Activated naive CD4-positive, alpha-beta T cell treated with anti-CD3 and anti-CD28 coated beads for 36 hours (primary cell): Measurements from ENCODE around the gene DNAJB5. TPM values are rescaled to one million over a fixed set of nuclear protein-coding genes. Genes with fewer than 3 reads are reported as not detected.

Experiments
- CTCF ChIA-PET: fragments of 350-600 bp; sonication (Branson Sonifier 250); formaldehyde crosslinking; loops from one replicate; lab custom pipeline; 2021; ENCODE audit warnings: antibody characterized with exemption; lab: Charles Lee
- DNase-seq: peaks from one replicate; pipeline ENCODE4 v3.0.0-alpha.2; 2020
- H3K27ac Mint-ChIP-seq: one replicate; pipeline ENCODE4 v1.8.0; 2021; ENCODE audit warnings: mild to moderate bottlenecking, mixed read lengths
- H3K27me3 Mint-ChIP-seq: one replicate; pipeline ENCODE4 v1.8.0; 2021; ENCODE audit warnings: low read depth, mixed read lengths
- H3K36me3 Mint-ChIP-seq: one replicate; pipeline ENCODE4 v1.8.0; 2021; ENCODE audit warnings: low read depth, mixed read lengths
- H3K4me1 Mint-ChIP-seq: one replicate; pipeline ENCODE4 v1.8.0; 2021; ENCODE audit warnings: low read depth, mixed read lengths
- H3K4me3 Mint-ChIP-seq: one replicate; pipeline ENCODE4 v1.8.0; 2021; ENCODE audit warnings: mild to moderate bottlenecking, moderate library complexity, mixed read lengths
- H3K9me3 Mint-ChIP-seq: one replicate; pipeline ENCODE4 v1.8.0; 2021; ENCODE audit warnings: mixed read lengths
- intact Hi-C: fragments of 100-400 bp; cut with micrococcal nuclease; formaldehyde crosslinking; loops from one replicate; pipeline ENCODE4 v1.15.1; 2023
- total RNA-seq, 2 experiments: library from RNA; stranded (reverse); gene quantifications; one replicate each; pipeline ENCODE4 v1.2.3, GENCODE V29; 2021

The DNAJB5 gene
- total RNA-seq, 2 experiments from 2014 or later = 11.4 to 12.0 TPM

DNA sequence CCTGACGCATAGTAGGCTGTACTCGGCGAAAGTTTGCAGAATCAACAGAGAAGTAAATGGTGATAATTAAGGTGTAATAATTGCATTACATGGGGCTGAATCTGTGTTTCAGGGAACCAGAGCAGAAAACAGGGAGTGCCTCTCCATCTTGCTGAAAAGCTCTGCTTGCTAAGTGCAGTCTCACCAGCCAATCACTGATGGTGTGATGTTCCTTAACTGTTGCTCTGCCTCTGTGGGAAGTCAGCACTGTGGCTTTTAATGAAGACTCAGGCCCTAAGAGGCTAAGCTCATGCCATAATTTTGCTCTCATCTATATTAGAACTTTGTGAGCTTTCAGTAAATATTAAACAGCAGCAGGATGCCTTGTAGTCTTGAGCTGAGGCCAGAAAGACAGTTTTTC is 27.0 kb upstream of the DNAJB5 start:
- DNase-seq = no peak
- intact Hi-C loops = no loop called here
- Mint-ChIP-seq H3K27me3 (peaks cover 51% of the 10 kb centered on the region), H3K4me1 (peaks cover 23% of the 10 kb centered on the region), H3K27ac (no peak overlapping the region), H3K9me3 (no peaks in the 10 kb centered on the region), H3K36me3 (no peaks in the 10 kb centered on the region), H3K4me3 (no peak overlapping the region)
- CTCF ChIA-PET = interaction anchor here (1.1 to 2.3 kb wide), 4 partner anchors 11 to 63 kb away, joined by 3 to 17 read pairs (median 6); no protein-coding TSS in a partner anchor

DNA sequence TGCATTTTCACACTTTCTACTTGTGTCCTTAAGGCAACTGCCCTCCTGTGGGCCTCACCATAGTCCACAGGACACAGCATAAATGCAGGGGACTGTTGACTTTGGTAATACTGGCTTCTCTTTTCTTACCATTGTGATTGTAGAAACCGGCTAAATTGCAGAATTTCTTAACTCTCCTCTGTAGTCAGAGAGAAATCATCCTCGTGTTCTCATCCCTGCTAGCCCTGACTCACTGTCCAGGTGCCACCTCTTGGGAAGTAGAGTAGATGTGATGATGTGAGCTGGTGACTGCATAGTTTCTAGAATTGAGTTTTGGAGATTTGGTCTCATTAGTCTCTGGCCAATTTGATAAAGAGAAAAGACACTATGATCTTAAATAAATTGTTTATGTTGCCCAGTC is 26.0 kb upstream of the DNAJB5 start:
- intact Hi-C loops = no loop called here
- CTCF ChIA-PET = interaction anchor here (0.6 to 2.3 kb wide), 2 partner anchors 29 to 64 kb away, joined by 4 to 7 read pairs; no protein-coding TSS in a partner anchor

DNA sequence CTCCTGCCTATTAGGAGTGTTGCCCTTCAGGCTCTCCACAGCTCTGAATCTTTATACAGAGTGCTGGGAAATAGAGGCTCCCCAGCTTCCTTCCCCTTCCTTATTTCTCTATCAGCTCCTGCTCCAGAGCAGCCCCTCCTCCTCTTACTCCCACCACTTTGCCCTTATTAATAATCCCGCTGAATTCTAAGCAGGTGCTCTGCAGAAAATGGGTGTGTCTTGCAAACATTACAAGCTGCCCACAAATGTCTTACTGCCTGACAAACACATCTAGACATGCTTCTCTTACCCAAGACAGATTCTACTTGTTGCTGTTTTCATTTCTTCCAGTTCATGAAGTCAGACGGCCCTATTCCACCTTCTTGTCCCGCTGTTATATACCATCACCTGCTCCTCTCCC is 25.1 kb upstream of the DNAJB5 start:
- H3K4me1 Mint-ChIP-seq = peaks cover 23% of the 10 kb centered on the region
- intact Hi-C loops = no loop called here
- CTCF ChIA-PET = no interaction called here
- H3K27me3 Mint-ChIP-seq = peaks cover 44% of the 10 kb centered on the region
- no peaks in the 10 kb centered on the region for H3K36me3 Mint-ChIP-seq
- no peak overlapping the region for H3K4me3 Mint-ChIP-seq
- no peak overlapping the region for H3K27ac Mint-ChIP-seq
- H3K9me3 Mint-ChIP-seq = no peaks in the 10 kb centered on the region
- no peak for DNase-seq

More for the DNA sequence above, 26.0 kb upstream of the DNAJB5 start:
- H3K4me1 Mint-ChIP-seq = peaks cover 23% of the 10 kb centered on the region
- H3K36me3 Mint-ChIP-seq = no peaks in the 10 kb centered on the region
- H3K9me3 Mint-ChIP-seq = no peaks in the 10 kb centered on the region
- H3K27me3 Mint-ChIP-seq = peaks cover 50% of the 10 kb centered on the region
- H3K27ac Mint-ChIP-seq = no peak overlapping the region
- DNase-seq = no peak
- no peak overlapping the region for H3K4me3 Mint-ChIP-seq

DNA sequence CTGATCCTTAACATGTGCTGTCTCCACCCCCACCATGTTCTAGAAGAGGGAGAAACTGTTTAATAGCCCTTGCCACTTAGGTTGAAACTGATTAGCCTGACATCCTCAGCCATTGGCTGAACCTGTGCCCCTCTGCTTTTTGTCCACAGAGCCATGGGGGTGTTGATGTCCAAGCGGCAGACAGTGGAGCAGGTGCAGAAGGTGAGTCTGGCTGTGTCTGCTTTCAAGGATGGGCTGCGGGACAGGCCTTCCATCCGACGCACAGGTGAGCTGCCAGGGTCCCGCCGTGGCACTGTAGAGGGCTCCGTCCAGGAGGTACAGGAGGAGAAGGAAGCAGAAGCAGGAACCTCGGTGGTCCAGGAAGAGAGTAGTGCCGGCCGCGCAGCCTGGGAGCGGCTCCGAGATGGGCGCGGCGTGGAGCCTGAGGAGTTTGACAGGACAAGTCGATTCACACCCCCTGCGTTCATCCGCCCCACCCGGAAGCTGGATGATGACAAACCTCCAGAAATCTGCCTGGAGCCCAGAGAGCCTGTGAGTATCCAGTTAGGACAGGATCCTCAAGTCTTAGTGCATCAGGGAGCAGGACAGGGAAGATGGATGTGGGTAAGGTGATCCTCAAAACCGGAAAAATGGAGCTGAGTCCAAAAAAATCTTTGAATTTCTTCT is 18.3 kb upstream of the DNAJB5 start:
- Mint-ChIP-seq H3K27me3 (peaks cover 13% of the 10 kb centered on the region), H3K27ac (no peak overlapping the region), H3K4me1 (peaks cover 1% of the 10 kb centered on the region), H3K36me3 (no peaks in the 10 kb centered on the region), H3K9me3 (no peaks in the 10 kb centered on the region), H3K4me3 (no peak overlapping the region)
- CTCF ChIA-PET = interaction anchor here (1.1 to 1.3 kb wide), 2 partner anchors 14 to 43 kb away, joined by 3 to 4 read pairs; no protein-coding TSS in a partner anchor
- intact Hi-C loops = no loop called here
- DNase-seq = no peak

DNA sequence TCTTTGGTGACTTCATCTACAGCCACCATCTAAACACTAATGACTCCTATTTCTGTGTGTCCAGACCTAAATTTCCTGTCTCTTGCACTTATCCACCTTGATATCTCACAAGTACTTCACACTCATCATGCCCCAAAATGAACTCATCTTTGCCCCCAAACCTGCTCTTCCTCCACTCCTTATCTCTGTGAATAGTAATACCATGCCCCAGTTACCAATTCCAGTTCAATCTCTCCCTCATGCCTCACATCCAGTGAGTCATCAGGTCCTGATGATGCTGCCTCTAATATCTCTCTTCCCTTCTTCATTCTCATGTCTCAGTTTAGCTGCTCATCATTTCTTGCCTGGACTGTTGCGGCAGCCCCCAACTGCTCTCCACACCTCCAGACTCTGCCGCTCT is 14.9 kb upstream of the DNAJB5 start:
- H3K27ac Mint-ChIP-seq = no peak overlapping the region
- no peak overlapping the region for H3K4me3 Mint-ChIP-seq
- intact Hi-C loops = no loop called here
- peaks cover 3% of the 10 kb centered on the region for H3K27me3 Mint-ChIP-seq
- DNase-seq = no peak
- CTCF ChIA-PET = no interaction called here
- H3K9me3 Mint-ChIP-seq = no peaks in the 10 kb centered on the region
- no peaks in the 10 kb centered on the region for H3K36me3 Mint-ChIP-seq
- peaks cover 1% of the 10 kb centered on the region for H3K4me1 Mint-ChIP-seq

DNA sequence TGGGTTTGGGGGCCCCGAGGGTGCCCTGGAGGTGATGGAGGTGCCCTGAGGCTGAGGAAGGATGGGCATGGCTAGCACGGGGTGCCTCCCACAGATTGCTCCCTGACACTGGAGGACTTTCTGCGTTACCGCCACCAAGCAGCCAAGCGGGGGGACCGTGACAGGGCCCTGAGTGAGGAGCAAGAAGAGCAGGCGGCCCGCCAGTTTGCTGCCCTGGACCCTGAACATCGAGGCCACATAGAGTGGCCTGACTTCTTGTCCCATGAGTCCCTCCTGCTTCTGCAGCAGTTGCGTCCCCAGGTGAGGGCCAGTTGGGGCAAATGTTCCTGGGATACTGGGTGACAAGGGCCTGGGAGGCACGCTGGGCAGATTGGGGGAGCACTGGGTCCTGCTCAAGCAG is 13.1 kb upstream of the DNAJB5 start:
- CTCF ChIA-PET = no interaction called here
- no peaks in the 10 kb centered on the region for H3K9me3 Mint-ChIP-seq
- DNase-seq = no peak
- H3K36me3 Mint-ChIP-seq = no peaks in the 10 kb centered on the region
- intact Hi-C loops = no loop called here
- H3K27me3 Mint-ChIP-seq = peaks cover 2% of the 10 kb centered on the region
- H3K4me3 Mint-ChIP-seq = no peak overlapping the region
- H3K4me1 Mint-ChIP-seq = peaks cover 4% of the 10 kb centered on the region
- no peak overlapping the region for H3K27ac Mint-ChIP-seq

DNA sequence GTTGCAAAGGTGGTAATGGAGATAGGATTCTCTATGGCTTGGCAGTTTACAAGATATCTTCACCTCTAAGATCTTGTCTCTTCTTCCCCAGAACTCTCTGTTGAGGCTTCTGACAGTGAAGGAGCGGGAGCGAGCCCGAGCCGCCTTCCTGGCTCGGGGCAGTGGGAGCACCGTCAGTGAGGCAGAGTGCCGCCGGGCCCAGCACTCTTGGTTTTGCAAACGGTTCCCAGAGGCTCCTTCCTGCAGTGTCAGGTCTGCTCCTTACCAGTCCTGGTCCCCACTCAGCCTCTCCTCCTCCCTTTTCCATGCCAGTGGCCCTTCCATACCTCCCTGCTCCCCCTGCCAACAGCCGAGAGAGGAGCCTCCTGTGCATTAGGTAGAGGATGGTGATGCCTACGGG is 12.6 kb upstream of the DNAJB5 start:
- intact Hi-C loops = no loop called here
- H3K27ac Mint-ChIP-seq = no peak overlapping the region
- CTCF ChIA-PET = no interaction called here
- no peak for DNase-seq
- H3K36me3 Mint-ChIP-seq = no peaks in the 10 kb centered on the region
- peaks cover 2% of the 10 kb centered on the region for H3K27me3 Mint-ChIP-seq
- H3K4me1 Mint-ChIP-seq = peaks cover 4% of the 10 kb centered on the region
- H3K4me3 Mint-ChIP-seq = no peak overlapping the region
- no peaks in the 10 kb centered on the region for H3K9me3 Mint-ChIP-seq

DNA sequence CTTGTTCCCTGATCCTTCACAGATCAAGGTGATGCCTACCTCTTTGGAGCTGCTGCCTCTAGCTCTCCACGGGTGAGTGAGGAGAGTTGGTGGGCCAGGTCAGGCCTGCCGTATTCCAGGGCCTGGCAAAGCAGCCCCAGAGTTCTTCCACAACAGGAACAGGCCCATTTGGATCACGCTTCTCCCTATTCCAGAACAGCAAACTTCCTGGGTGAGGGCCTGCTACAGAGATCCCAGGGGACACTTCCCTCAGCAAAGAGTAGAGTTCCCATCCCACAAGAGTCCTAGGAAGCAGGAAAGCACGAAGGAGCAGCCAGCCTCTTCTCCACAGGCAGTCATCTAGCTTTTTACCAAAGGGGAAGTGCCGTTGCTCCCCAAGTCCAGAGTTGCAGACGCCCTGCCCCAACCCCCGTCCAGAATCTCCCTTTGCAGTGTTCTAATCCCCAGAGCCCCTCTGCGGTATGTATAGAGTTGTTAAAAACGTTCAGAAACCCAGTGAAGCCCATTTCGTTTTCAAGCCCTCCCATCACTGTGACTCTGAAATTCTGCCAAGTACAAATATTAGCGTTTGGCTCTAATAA is 9.3 kb upstream of the DNAJB5 start:
- Mint-ChIP-seq H3K36me3 (no peaks in the 10 kb centered on the region), H3K9me3 (no peaks in the 10 kb centered on the region), H3K27me3 (peaks cover 2% of the 10 kb centered on the region), H3K4me3 (no peak overlapping the region), H3K4me1 (peaks cover 35% of the 10 kb centered on the region), H3K27ac (no peak overlapping the region)
- CTCF ChIA-PET = interaction anchor here (0.6 to 1.3 kb wide), 2 partner anchors 20 to 81 kb away, joined by 3 to 6 read pairs; no protein-coding TSS in a partner anchor
- intact Hi-C loops = loop anchor here (10.0 kb wide), 2 partner anchors 295 to 595 kb away; no protein-coding TSS in a partner anchor
- no peak for DNase-seq

DNA sequence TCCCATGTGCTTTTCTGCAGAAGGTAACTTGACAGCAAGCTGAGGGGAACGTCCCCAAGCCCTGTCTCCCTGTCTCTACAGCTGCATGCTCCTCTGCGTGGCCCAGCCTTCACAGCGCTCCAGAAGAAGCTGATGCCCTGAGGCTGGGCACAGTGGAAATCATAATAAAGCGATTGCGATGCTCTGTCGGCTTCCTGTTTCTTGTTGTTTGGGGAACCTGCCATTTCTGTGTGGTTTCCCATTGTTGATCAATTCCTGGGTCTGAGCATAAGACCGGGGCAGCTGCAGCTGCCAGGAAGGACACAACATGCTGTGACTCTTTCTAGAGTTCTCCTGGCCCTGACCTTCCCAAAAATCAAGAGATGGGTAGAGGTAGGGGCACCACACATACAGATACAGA is 7.2 kb upstream of the DNAJB5 start:
- intact Hi-C loops = loop anchor here (10.0 kb wide), 2 partner anchors 292 to 592 kb away; no protein-coding TSS in a partner anchor
- H3K36me3 Mint-ChIP-seq = no peaks in the 10 kb centered on the region
- H3K27ac Mint-ChIP-seq = no peak overlapping the region
- no peak overlapping the region for H3K4me3 Mint-ChIP-seq
- H3K4me1 Mint-ChIP-seq = peaks cover 56% of the 10 kb centered on the region
- H3K27me3 Mint-ChIP-seq = no peaks in the 10 kb centered on the region
- no peak for DNase-seq
- CTCF ChIA-PET = interaction anchor here (0.6 to 2.2 kb wide), 4 partner anchors 21 to 114 kb away, joined by 3 to 10 read pairs (median 3); partner anchors contain the start of gene PIGO
- H3K9me3 Mint-ChIP-seq = no peaks in the 10 kb centered on the region

DNA sequence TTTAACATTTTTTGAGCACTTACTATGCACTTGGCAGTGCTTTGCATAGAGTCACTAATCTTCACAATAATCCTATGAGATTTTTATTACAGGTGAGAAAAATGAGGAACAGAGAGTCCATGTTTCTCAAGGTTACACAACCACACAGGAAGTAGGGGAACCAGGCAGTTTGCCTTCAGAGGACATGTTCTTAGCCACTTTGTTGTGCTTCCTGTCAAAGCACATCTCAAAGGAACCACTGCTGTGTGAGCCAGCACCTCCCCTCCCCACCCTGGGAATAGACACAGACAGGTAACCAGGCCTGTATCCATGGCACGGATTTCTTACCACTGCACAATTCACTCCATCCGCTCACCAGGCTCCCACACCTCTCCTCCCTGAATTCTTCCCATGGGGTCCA is 6.3 kb upstream of the DNAJB5 start:
- intact Hi-C loops = loop anchor here (10.0 kb wide), 2 partner anchors 292 to 592 kb away; no protein-coding TSS in a partner anchor
- no peaks in the 10 kb centered on the region for H3K36me3 Mint-ChIP-seq
- DNase-seq = peak; percentile 26
- no peak overlapping the region for H3K4me3 Mint-ChIP-seq
- H3K27ac Mint-ChIP-seq = peak overlapping the region; percentile 47
- peaks cover 63% of the 10 kb centered on the region for H3K4me1 Mint-ChIP-seq
- CTCF ChIA-PET = interaction anchor here (1.5 to 2.2 kb wide), 2 partner anchors 83 to 281 kb away, joined by 4 to 10 read pairs; no protein-coding TSS in a partner anchor
- H3K27me3 Mint-ChIP-seq = no peaks in the 10 kb centered on the region
- H3K9me3 Mint-ChIP-seq = no peaks in the 10 kb centered on the region

DNA sequence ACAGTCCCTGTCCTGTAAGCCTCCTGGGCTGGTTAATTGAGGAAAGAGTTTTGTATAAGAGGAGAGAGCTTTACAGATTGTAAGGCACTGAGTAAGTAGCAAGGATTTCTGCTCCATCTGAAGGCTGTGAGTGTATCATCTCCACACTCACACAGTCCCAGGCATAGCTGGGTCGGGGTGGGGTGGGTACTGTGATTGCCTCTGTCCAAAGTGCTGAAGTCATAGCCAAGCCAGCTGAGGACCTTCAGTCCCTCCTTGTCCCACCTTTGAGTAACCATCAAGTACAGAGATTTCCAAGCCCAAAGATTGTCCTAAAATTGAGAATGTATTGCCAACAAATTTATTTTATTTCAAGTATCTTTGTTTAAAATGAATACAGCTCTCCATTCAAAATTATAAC is 5.5 kb upstream of the DNAJB5 start:
- H3K9me3 Mint-ChIP-seq = no peaks in the 10 kb centered on the region
- intact Hi-C loops = loop anchor here (1.0 to 10.0 kb wide), 3 partner anchors 23 to 591 kb away; no protein-coding TSS in a partner anchor
- no peak overlapping the region for H3K27ac Mint-ChIP-seq
- peaks cover 69% of the 10 kb centered on the region for H3K4me1 Mint-ChIP-seq
- H3K36me3 Mint-ChIP-seq = no peaks in the 10 kb centered on the region
- DNase-seq = peak; percentile 64
- H3K27me3 Mint-ChIP-seq = no peaks in the 10 kb centered on the region
- no peak overlapping the region for H3K4me3 Mint-ChIP-seq
- CTCF ChIA-PET = interaction anchor here (0.7 to 4.1 kb wide), 12 partner anchors 11 to 282 kb away, joined by 3 to 44 read pairs (median 10); no protein-coding TSS in a partner anchor

DNA sequence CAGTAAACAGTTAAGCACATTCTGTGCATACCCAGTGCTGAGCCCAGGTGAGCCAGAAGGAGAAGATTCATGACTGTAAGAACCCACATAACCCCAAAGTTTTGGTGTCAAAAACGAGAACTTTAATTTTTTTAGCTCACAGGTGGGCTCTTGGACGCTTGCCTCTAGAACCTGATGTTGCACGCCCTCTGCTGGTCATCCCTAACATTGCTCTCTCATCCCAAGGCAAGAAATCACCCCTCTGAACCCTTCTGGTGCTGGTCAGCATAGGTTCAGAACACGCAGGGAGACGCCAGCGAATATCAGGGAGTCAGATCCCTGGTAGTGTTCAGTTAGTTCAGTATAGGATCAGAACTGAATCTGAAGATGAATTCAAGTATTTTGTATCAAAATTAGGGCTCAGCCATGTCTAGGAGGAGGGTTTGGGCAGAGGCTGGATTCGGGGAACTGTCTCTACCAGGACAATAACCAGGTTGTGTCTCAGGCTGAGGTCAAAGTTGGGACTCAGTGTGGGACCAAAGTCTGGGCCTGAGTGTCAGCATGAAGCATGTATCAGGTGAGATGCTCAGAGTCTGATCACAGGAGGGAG is 4.1 kb upstream of the DNAJB5 start:
- CTCF ChIA-PET = interaction anchor here (0.6 to 4.1 kb wide), 21 partner anchors 9 to 176 kb away, joined by 3 to 44 read pairs (median 5); partner anchors contain the start of gene UNC13B
- H3K4me3 Mint-ChIP-seq = no peak overlapping the region
- peak; percentile 85 for DNase-seq
- H3K27ac Mint-ChIP-seq = peak overlapping the region; percentile 0
- no peaks in the 10 kb centered on the region for H3K27me3 Mint-ChIP-seq
- H3K9me3 Mint-ChIP-seq = no peaks in the 10 kb centered on the region
- intact Hi-C loops = loop anchor here (1.0 to 10.0 kb wide), 10 partner anchors 67 to 608 kb away; partner anchors contain the start of genes CCL27, GALT, MYORG and UNC13B
- no peaks in the 10 kb centered on the region for H3K36me3 Mint-ChIP-seq
- peaks cover 74% of the 10 kb centered on the region for H3K4me1 Mint-ChIP-seq
